ENCODE results near the gene P2RY6.

P2RY6 gene

DNA sequence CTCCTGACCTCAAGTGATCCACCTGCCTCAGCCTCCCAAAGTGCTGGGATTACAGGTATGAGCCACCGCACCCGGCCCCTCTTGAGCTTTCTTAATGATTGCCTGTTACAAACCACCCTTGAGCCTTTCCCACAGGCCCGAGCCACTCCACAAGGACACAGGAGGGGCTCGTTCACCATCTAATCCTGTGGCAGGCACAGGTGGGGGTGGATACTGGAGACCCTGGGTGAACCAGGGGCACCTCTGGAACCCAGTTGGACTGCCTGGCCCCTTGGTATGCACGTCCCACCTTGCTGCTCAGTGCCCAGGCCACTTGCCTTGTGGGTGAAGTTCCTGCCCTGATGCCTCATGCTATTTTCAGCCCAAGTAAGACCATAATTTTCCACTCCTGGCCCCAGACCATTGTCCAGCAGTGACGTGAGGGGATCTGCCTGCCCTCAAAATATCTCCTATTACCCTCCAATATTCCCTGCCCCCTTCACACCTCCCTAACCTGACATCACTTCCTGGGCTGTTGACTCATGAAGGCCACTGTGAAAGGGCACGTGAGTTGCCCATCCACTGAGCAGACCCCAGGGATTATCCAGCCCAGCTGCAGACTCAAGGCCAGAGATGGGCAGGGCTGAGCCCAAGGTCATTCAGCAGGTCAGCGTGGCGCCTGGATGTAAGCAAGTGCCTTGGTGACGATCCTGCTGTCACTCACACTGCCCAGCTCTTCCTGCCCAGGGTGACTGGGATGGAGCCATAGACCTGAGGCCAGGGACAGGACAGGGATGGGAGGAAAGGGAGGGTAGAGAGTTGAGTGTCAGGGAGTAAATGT lies 34.5 kb upstream of the P2RY6 start:
- DNase-seq: no peak

DNA sequence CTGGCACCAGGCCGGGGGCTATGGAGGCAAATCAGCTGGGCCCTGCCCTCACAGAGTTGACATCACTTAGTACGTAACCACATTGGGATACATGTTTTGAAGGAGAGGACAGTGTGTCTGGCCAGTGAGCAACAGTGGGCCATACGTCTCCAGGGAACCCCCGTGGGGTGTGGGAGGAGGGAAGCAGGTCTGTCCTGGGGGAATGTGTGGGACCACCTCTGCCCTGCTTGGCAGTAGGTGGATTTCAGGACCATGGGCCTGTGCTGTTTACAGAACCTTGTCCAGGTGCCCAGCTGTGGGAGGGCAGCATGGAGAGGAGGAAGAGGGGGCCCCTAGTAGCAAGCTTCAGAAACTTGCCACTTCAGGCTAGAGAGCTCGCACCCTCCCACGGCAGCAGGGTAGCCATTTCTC lies 33.0 kb upstream of the P2RY6 start:
- DNase-seq: no peak

DNA sequence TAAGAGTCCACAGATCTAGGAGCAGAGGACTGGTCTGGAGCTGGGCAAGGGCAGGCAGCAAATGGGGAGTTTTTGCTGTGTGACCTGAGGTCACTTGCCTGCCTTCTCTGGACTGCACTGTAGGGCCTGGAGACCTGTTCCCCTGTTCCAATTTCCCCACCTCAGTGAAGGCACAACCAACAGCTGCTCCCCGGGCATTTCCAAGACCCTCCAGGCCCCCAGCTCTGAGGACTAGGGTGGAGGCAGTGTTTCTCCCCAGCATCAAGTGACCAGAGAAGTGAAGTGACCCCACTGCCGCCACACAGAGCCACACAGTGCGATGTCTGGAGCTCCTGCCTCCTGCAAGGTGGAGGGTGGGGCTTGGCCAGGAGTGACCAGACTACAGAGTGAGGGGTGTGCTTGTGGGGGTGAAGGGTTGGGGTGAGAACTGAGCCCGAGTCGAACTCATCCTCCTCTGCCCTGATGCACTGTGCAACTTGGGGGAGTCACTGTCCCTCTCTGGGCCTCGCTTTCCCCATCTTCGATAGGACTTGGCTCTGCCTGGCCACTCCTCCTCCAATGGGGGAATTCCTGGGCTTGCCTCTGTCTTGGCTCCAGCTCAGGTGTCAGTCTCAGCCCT lies 32.5 kb upstream of the P2RY6 start:
- no peak for DNase-seq

DNA sequence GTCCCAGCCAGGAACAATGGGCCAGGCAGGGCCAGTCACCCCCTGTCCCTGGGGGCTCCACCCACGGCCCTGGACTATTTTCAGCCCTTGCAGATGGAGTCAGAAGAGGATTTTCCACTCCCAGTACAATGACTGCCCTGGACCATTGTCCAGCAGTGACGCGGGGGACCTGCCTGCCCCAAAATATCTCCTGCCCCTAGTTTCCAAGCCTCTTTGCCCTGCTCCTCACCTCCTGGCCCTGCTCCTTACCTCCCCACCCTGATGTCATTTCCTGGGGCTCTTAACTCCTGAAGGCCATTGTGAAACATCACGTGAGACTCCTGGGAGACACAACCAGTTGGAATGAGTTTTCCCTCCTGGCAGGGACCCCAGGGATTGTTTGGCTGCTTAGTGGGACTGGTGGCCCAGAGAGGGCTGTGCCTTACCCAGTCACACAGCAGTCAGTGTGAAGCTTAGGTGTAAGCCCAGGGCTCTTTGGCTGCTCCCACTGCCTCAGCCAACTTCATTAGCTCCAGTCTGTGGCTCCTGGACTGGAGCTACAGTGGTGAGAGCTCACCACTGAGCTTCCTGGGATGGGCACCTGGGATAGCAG lies 31.9 kb upstream of the P2RY6 start:
- no peak for DNase-seq

DNA sequence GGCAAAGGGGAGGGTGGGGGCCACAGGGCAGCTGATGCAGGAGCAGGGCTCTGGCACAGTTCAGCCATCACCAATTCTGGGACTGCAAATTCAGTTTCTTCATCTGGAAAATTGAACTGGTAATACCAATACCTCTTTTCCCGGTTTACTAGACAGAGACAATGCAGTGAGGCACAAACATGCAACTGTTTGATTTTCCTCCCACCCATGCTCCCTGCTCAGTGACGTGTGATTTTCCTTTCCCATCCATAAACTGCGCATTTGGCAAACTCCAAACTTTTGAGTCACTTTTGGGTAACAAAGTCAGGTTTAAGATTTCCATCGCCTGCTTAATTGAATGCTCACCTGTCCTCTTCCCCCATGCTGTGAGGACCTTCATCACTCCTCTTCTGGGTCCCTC lies 30.8 kb upstream of the P2RY6 start:
- no peak for DNase-seq

DNA sequence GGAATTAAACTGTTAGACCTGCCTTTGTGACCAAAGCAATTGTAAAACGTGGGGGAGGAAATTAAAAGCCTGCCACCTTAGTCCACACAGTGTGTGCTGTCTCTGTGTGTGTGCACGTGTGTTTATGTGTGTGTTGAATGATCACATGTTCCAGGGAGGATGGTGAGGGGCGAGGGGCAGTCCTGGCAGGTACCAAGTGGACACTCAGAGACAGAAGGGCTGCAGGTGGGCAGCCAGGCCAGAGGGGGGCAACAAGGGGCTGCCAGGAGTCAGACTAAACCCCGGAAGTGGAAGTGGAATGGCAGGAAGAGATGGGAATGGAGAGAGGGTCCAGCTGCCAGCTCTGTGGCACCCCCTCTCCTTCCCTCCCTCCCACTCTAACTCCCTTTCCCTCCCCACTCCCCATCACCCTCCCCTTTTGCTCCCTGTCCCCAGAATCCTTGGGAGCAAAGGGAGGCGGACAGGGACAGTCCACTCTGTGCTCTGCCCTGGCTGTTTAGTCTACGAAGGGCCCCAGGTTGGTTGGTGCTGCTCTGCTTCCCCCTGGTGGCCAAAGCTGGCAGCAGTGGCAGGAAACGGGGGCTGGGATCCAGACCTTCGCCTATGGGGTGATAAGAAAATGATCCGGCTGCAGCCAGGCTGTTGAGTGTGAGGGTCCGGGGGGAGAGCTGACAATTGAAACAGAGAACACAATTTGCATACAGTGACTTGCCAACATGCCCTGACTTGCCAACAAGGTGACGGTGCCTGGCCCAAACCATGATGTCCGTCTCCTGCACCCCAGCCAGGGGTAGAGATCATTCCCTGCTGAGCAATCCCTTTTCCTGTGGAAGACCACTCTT lies 29.7 kb upstream of the P2RY6 start:
- peak; percentile 83 for DNase-seq

DNA sequence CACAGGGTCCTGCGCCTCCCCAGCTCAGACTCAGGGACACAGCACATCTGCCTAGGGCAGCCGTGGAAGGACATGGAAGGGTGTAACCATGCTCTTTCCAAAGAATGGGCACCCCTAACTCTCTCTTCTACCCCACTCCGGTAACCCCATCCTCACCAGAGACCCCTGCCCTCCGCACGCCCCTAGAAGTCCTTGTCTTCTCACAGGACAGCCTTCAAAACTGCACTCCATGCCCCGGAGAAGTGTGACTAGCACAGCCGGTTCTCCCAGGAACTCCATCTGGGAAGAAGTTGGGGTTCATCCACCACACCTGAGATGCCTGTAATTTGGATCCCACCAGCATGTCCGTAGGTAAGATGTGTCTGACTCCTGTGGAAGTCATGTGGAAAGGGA lies 29.0 kb upstream of the P2RY6 start:
- DNase-seq: no peak

DNA sequence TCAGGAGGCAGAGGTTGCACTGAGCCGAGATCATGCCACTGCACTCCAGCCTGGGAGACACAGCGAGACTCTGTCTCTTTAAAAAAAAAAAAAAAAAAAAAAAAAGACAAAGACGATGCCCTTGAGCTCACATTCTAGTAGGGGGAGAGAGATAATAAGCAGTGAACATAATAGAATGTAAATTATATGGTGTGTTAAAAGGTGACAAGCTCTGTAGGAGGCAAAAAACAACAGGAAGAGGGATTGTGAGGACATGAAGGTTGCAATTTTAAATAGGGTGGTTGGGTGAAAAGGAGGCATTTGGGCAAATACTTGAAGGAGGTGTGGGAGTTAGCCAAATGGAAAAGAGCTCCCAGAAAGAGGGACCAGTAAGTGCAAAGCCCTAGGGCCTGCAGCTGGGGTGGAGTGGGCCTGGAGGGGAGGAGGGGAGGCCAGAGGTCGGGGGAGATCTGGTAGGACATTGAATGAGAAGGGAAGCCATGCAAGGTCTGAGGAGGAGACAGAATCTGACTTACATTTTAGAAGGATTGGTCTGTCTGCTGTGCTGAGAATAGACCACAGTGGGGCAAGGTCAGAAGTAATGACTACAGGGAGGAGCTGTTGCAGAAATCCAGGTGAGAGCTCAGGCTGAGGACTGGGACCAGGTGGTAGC lies 27.4 kb upstream of the P2RY6 start:
- DNase-seq: no peak

DNA sequence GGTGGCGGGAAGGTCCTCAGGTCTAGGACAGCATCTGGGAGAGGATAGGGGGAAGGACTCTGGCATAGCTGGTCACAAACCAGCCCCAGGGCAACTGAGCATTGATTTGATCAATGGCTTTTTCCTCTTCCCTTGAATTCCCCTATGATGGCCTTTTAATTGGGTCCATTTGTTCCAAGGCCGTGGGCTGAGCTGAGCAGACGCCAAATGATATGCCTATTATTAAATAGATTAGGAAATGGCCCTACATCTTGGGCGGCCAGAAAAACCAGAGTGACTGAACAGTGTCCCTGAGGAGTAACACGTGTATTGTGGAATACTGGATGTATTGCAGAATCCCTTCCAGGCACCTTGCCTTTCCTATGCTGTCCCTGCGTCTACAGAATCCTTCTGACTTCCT lies 26.7 kb upstream of the P2RY6 start:
- DNase-seq: no peak

DNA sequence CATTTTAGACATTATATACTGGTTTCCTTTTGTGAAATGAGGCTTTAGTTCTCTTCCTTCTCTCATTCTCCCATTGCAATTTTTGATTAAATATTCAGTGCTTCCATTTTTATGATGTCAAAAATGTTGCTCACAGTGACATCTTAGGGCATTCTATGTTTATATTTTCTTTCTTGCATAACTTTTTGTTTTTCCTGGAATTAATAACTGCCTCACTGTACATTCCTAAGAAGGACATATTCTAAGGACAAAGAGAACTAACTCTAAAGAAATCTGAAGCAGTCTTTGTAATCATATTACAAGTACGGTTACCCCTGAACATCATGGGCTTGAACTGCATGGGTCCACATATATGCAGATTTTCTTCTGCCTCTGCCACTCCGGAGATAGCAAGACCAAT lies 25.8 kb upstream of the P2RY6 start:
- no peak for DNase-seq

DNA sequence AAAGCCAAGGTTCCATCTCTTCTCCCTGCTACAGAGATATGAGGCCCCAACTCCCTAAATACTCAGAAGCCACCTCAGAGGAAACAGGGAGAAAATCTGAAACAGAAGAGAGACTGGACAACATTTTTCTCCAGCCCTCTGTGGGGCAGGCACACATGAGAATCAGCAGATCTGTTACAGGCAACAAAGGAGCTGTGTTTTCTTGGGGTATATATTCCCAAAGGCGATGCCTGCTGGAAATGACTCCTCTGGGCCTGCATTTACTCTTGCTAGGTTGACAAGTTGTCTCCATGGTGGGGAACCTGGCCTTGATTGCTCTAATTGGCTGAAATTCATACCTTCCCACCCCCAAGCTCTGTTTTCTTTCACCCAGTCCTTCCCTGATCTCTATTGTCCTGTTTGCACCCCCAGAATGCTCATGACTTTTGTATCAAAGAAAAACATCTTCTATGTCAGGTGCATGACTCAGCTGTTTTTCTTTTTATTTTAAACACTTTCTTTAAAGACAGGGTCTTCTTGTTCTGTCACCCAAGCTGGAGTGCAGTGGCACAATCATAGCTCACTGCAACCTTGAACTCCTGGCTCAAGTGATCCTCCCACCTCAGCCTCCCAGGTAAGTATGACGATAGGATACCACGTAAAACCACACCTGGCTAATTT lies 23.5 kb upstream of the P2RY6 start:
- no peak for DNase-seq

DNA sequence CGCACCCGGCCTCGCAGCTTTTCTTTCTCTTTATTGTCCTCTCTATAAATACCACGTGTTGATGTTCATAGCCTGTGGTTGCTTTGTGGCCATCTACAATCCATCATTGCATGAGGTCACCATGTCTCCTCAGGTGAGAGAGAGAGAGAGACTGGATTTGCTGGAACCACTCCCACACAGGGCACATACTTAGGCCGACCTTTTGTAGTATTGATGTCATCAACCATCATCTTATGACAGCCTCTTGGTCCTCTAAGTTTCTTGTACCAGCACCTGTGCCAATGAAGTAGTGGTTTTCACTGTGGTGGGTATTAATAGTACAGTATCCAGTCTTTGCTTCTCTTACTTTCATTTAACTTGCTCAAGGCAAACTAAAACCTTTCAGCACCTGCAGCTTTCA lies 22.8 kb upstream of the P2RY6 start:
- peak; percentile 86 for DNase-seq

DNA sequence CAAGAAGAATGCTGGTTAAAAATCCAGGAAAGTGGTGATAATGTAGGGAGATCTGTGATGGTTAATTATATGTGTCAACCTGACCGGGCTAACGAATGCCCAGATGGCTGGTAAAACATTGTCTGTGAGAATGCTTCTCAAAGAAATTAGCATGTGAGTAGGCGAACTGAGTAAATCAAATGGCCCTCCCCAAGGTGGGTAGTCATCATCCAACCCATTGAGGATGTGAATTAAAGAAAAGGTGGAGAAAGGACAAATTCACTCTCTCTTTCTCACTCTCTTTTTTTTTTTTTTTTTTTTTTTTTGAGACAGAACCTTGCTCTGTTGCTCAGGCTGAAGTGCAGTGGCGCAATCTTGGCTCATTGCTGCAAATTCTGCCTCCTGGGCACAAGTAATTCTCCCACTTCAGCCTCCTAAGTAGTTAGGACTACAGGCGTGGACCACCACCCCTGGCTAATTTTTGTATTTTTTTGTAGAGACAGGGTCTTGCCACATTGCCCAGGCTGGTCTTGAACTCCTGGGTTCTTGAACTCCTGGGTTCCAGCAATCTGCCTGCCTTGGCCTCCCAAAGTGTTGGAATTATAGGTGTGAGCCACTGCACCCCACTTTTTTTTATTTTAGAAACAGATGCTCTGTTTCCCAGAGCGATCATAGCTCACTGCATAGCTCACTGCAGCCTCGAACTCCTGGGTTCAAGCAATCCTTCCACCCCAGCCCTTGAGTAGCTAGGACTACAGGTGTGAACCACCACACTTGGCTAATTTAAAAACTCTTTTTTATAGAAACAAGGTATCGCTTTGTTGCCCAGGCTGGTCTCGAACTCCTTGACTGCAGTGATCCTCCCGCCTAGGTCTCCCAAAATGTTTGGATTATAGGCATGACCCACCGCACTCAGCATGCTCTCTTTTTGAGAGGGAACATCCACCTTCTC lies 22.0 kb upstream of the P2RY6 start:
- DNase-seq: peak; percentile 40

DNA sequence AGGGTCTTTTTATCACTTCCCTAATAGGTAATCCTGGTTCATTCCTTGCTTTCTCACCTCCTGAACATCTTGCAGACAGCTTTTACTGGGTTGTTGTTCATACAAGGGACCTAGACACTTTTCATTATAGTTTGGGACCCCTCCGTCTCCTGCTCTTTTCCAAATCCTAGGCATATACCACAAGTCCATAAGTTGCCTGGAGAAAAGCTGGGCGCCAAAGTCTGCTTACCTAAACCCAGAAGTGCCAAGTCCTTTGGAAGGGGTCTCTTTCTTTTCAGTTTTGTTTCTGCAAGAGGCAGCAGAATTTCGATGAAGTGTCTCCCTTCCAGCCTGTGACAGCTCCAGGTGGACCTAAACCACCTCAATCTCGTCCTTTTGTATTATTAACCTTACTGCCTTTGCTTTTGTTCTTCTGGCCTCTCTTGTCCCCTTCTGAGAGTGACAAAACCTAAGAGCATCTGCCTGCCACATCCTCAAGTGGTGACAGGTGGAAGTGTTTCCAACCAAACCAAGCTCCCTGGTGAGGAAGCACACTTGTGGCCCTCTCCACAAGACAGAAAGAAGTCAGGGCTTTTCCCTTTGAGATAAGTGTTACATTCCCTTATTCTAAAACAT lies 19.5 kb upstream of the P2RY6 start:
- DNase-seq: peak; percentile 73

DNA sequence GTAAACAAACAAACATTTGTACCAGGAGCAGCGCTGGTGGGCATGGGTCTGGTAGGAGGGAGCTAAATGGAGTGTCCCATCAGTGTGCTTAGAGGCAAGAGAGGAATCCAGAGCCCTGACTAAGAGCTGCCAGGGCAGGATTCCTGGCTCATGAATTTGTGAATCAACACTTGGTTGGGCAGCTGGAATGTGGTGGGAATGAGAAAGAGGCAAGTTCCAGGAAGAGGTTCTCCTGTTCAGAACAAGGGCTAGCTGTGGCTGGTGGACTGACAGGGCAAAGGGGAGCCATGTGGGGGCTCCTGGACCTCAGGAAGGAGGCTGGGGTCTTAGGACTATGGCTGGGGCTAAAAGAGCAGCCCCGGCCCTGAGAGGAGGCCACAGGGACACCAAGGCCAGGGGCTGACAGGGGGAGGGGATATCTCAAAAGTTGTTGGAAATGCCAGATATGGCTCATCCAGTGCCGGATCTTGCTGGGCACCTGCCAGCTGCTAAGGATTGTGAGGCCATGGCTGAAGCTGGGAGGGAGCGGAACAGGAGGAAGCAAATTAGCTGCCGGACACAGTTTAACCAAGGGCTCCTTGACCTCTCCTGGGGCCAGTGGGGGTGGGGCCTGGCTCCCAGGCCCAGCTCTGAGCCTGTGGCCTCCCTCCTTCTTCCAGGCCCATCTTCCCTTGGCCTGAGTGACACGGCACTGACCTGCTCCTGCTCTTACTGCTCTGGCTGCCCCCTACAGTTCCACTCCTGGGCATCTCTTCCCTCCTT lies 14.6 kb upstream of the P2RY6 start:
- no peak for DNase-seq

DNA sequence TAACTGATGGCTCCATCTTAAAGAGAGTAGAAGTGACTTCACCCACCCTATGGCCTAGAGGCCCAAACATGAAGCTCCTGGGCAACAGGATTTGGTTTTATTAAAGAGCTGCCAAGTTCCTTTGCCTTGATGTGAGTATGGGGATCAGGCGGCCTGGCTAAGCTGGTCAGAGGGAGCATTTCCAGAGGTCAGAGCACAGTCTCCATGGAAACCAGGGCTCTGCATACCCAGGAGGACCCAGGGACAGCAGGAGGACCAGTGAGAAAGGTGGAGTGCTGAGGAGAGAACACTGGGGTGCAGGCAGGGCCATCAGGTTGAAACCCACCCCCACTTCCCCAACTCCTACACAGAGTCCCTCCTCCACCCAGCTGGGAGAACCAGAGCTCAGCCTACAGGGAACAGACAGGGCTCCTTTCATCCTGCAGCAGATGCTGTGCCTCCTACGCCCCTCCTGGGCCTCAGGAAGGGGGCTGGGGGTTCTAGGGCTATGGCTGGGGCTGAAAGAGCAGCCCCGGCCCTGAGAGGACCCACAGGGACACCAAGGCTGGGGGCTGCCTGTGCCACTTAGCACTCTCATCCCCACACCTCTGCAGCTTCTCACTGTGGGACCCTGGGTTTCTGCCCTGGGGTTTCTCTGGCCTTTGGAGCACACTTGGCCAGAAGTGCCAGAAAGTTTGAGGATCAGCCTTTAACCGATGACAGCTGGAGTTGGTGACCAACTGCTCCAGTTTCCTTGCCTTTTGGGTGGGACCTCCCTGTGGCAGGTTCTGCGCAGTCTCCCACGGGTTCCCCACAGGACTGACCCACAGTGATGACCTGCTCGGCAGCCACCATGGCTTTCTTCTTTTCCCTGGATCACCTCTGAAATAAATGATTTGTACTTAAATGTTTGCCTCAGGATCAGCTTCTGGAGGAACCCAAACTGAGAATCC lies 13.8 kb upstream of the P2RY6 start:
- DNase-seq: no peak

DNA sequence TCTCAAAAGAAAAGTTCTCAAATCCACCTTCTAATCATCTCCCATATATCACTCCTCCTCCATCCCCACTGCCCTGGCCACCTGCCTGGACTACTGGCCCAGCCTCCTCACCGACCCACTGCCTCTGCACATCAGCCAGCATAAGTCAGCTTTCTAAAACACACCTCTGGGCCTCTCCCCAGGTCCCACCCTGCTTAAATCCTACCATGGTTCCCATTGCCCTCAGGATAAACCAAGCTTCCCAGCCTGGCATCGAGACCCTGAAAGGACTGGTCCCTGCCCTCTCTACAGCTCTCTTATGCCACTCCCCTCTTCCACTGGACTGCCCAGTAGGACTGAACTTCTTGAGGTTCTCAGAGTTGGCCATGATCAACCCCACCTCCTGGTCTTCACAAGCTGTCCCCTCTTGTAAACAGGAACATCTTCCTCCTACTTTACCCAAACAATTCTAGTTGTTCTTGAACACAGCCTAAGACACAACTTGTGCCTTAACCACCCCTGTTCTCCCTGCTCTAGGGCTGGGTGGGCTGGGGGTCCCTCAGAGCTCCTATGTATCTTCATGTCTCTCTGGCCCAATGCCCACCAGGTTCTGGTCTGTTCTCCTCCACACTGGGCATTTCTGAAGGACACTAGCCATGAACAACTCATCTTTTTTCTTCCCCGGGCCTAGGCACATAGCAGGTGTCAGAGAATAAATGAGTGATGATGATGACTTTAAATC lies 12.6 kb upstream of the P2RY6 start:
- DNase-seq: no peak

DNA sequence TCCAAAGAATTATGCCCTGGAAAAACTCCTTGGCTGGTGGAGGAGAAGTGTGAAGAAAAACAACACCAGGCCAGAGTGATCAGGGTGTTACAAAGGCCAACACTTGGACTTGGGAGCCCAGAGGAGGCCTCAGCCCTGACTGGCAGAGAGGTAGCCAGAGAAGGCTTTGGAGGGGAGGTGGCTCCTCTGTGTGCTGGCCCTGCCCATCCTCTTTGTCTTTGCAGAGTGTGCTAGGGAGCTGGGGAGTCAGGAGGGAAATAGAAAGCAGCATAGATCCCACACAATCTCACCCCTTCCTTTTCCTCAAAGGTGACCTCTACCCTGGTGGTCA lies 12.0 kb upstream of the P2RY6 start:
- no peak for DNase-seq

All from RPMI8226 (cell line).